Measurements from ENCODE around the gene SLC39A10. TPM values are rescaled to one million over a fixed set of nuclear protein-coding genes. Genes with fewer than 3 reads are reported as not detected.
"Not testable (repeated sequence)": the region's sequence is repeated elsewhere in the genome, so short reads cannot be mapped to it uniquely, and the experiment has no call there.

SLC39A10 gene
- total and polyA plus RNA-seq, 2 experiments from 2014 or later, result 48.0 to 82.6 TPM

GRCh38 chr2:195682077-195682476 lies 25.1 kb downstream of the SLC39A10 start:
- H2AFZ ChIP-seq, result no peak overlapping the region
- H3K9me3 ChIP-seq (ENCODE audit: low read depth), result no peaks in the 10 kb centered on the region
- H4K20me1 ChIP-seq (ENCODE audit: insufficient read depth), result no peaks in the 10 kb centered on the region
- no peak overlapping the region for H3K4me3 ChIP-seq
- WGBS, 2 experiments (ENCODE audit: low coverage in 1 of 2, low lambda C conversion rate in 2 of 2, missing lambda C conversion rate in 2 of 2), result 95 to 100% methylated on average over 1 of the region's 1 CpG
- no peaks in the 10 kb centered on the region for H3F3A ChIP-seq (ENCODE audit: insufficient read depth)
- no peak overlapping the region for H3K9ac ChIP-seq
- no peak for DNase-seq
- H3K36me3 ChIP-seq (ENCODE audit: low read depth), result peaks cover 22% of the 10 kb centered on the region
- no peaks in the 10 kb centered on the region for H3K27me3 ChIP-seq (replicated peaks; ENCODE audit: insufficient read depth)
- no peak overlapping the region for H3K27ac ChIP-seq
- no peak overlapping the region for H3K4me2 ChIP-seq (ENCODE audit: unreplicated experiment)
- TF ChIP-seq EZH2phosphoT487 (IDR thresholded peaks at IDR 0.05; ENCODE audit: insufficient read depth, low read depth) (no peak), EZH2 (IDR thresholded peaks at IDR 0.05; ENCODE audit: insufficient read depth, poor library complexity, severe bottlenecking) (no peak)
- peaks cover 73% of the 10 kb centered on the region for H3K79me2 ChIP-seq (ENCODE audit: insufficient read depth)
- in situ Hi-C loops (cut with MboI), result no loop called here
- peaks cover 7% of the 10 kb centered on the region; the same call in 1 of the 2 replicates for H3K4me1 ChIP-seq (ENCODE audit: insufficient read depth)
- no peaks in the 10 kb centered on the region for H3K9me2 ChIP-seq (ENCODE audit: insufficient read depth)

DNA sequence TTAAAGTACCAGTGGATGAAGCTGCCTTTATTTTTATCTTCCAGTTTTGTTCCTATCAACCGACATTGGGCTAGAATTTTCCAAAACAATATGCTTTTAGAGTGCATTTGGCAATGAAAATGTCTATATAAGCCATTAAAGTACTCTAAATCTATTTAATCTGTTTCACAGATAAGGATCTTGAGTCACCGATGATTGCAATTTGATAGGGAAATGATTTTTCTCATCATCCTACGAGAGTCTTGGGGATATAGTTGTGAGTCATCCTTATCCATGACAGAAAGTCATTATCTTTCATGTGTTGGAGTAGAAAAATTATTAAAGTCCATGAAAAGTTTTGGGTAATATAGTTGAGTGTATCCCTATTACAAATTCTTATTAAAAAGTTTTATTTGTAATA lies 26.1 kb downstream of the SLC39A10 start:
- H3K9ac ChIP-seq, result no peak overlapping the region
- H3K36me3 ChIP-seq (ENCODE audit: low read depth), result peaks cover 26% of the 10 kb centered on the region
- no peak overlapping the region for H3K4me2 ChIP-seq (ENCODE audit: unreplicated experiment)
- H3K27me3 ChIP-seq (replicated peaks; ENCODE audit: insufficient read depth), result no peaks in the 10 kb centered on the region
- H3F3A ChIP-seq (ENCODE audit: insufficient read depth), result no peaks in the 10 kb centered on the region
- H2AFZ ChIP-seq, result no peak overlapping the region
- no peaks in the 10 kb centered on the region for H3K9me3 ChIP-seq (ENCODE audit: low read depth)
- H3K4me1 ChIP-seq (ENCODE audit: insufficient read depth), result peaks cover 7% of the 10 kb centered on the region; the same call in 1 of the 2 replicates
- no peak overlapping the region for H3K27ac ChIP-seq
- in situ Hi-C loops (cut with MboI), result no loop called here
- H3K79me2 ChIP-seq (ENCODE audit: insufficient read depth), result peaks cover 71% of the 10 kb centered on the region
- no peaks in the 10 kb centered on the region for H3K9me2 ChIP-seq (ENCODE audit: insufficient read depth)
- WGBS, 2 experiments (ENCODE audit: low coverage in 1 of 2, low lambda C conversion rate in 2 of 2, missing lambda C conversion rate in 2 of 2), result 66 to 70% methylated on average over 3 of the region's 3 CpGs
- no peaks in the 10 kb centered on the region for H4K20me1 ChIP-seq (ENCODE audit: insufficient read depth)
- H3K4me3 ChIP-seq, result no peak overlapping the region
- no peak for DNase-seq
- no peak for TF ChIP-seq EZH2phosphoT487 (IDR thresholded peaks at IDR 0.05; ENCODE audit: insufficient read depth, low read depth)
- TF ChIP-seq EZH2 (IDR thresholded peaks at IDR 0.05; ENCODE audit: insufficient read depth, poor library complexity, severe bottlenecking), result no peak

DNA sequence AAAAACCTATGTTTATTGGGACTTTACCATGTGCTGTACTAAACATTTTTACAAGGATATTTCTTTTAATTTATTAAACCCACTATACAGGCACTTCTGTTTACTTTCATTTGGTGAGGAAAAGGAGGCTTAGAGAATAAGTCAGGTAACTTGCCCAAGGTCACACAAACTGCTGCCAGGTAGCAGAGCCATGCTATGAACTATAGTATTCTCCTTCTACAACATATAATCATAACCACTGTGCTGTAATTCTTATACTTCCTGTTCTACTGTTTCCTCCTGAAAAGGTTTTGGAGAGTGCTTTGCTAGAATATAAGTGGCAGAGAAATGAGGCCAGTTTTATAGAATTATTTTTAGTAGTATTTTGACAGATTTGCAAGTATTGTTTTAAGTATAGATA lies 29.5 kb downstream of the SLC39A10 start:
- Histone ChIP-seq H3K9me2 (ENCODE audit: insufficient read depth) (no peaks in the 10 kb centered on the region), H3K36me3 (ENCODE audit: low read depth) (peaks cover 17% of the 10 kb centered on the region; the same call in 1 of the 2 replicates), H3F3A (ENCODE audit: insufficient read depth) (0 out of 2 replicates have a peak, but pooled peaks cover 2% of the 10 kb centered on the region), H3K79me2 (ENCODE audit: insufficient read depth) (peaks cover 73% of the 10 kb centered on the region), H3K9me3 (ENCODE audit: low read depth) (no peaks in the 10 kb centered on the region), H4K20me1 (ENCODE audit: insufficient read depth) (no peaks in the 10 kb centered on the region), H3K9ac (no peak overlapping the region), H3K27ac (no peak overlapping the region), H3K27me3 (replicated peaks; ENCODE audit: insufficient read depth) (no peaks in the 10 kb centered on the region), H2AFZ (no peak overlapping the region), H3K4me2 (ENCODE audit: unreplicated experiment) (no peak overlapping the region), H3K4me1 (ENCODE audit: insufficient read depth) (peaks cover 7% of the 10 kb centered on the region; the same call in 1 of the 2 replicates), H3K4me3 (no peak overlapping the region)
- no peak for DNase-seq
- TF ChIP-seq EZH2 (IDR thresholded peaks at IDR 0.05; ENCODE audit: insufficient read depth, poor library complexity, severe bottlenecking), result no peak
- TF ChIP-seq EZH2phosphoT487 (IDR thresholded peaks at IDR 0.05; ENCODE audit: insufficient read depth, low read depth), result no peak
- in situ Hi-C loops (cut with MboI), result no loop called here

DNA sequence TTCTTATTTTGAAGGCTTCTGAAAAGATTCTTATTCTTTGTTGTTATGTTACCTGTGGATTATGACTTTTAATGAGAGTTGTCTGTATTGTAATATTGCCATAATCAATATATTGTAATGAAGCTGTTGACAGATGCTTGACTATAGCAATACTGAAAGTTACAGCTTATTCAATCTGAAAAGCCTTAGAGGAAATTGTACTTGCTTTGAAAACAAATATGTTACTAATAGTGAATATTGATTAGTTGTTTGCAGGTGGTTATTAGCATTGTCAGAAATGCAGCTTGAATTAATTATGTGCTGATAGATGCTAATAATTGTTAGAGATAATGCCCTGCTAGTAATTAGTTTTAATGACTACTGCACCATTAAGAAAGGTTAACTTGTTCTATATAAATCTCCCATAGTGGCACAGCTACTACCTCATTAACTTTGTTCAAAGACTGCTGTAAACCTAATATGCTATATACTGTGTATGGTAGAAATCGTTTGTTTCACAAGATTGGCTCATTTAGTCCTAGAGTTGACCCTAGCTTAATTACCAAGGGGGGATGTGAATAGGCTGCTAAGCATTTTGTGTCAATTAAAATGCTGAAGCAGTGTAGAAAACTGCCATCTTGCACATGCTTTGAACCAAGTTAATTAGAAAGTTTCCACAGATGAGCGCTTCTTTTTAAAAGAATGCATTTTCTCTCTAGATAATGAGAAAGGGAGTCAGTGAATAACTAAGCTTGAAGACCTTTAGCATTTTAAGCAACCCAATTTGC lies 30.5 kb downstream of the SLC39A10 start:
- in situ Hi-C loops (cut with MboI), result no loop called here

DNA sequence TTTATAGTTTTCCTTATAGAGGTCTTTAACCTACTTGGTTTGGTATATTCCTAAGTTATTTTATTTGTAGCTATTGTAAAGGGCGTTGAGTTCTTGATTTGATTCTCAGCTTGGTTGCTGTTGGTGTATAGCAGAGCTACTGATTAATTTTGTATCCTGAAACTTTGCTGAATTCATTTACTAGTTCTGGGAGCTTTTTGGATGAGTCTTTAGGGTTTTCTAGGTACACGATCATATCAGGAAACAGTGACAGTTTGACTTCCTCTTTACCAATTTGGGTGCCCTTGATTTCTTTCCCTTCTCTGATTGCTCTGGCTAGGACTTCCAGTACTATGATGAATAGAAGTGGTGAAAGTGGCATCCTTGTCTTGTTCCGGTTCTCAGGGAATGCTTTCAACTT lies 35.5 kb downstream of the SLC39A10 start:
- H3K27me3 ChIP-seq (replicated peaks; ENCODE audit: insufficient read depth); H2AFZ ChIP-seq; DNase-seq; H3K4me3 ChIP-seq; H3K27ac ChIP-seq; H3K9ac ChIP-seq; H3F3A ChIP-seq (ENCODE audit: insufficient read depth); H3K9me3 ChIP-seq (ENCODE audit: low read depth); H3K9me2 ChIP-seq (ENCODE audit: insufficient read depth); H3K4me1 ChIP-seq (ENCODE audit: insufficient read depth); H3K36me3 ChIP-seq (ENCODE audit: low read depth); H4K20me1 ChIP-seq (ENCODE audit: insufficient read depth); H3K4me2 ChIP-seq (ENCODE audit: unreplicated experiment); in situ Hi-C loops (cut with MboI): not testable (repeated sequence)
- H3K79me2 ChIP-seq (ENCODE audit: insufficient read depth), result peaks cover 97% of the 10 kb centered on the region
- WGBS, 2 experiments (ENCODE audit: low coverage in 1 of 2, low lambda C conversion rate in 2 of 2, missing lambda C conversion rate in 2 of 2), result 83 to 84% methylated on average over 3 of the region's 3 CpGs

More for the DNA sequence above, 30.5 kb downstream of the SLC39A10 start:
- 0 out of 2 replicates have a peak, but pooled peaks cover 2% of the 10 kb centered on the region for H3F3A ChIP-seq (ENCODE audit: insufficient read depth)
- H3K9ac ChIP-seq, result no peak overlapping the region
- no peak overlapping the region for H2AFZ ChIP-seq
- no peaks in the 10 kb centered on the region for H4K20me1 ChIP-seq (ENCODE audit: insufficient read depth)
- H3K27me3 ChIP-seq (replicated peaks; ENCODE audit: insufficient read depth), result no peaks in the 10 kb centered on the region
- no peak overlapping the region for H3K4me3 ChIP-seq
- peaks cover 80% of the 10 kb centered on the region for H3K79me2 ChIP-seq (ENCODE audit: insufficient read depth)
- DNase-seq, result no peak
- 71 to 80% methylated on average over 2 of the region's 2 CpGs for WGBS, 2 experiments (ENCODE audit: low coverage in 1 of 2, low lambda C conversion rate in 2 of 2, missing lambda C conversion rate in 2 of 2)
- peaks cover 8% of the 10 kb centered on the region; the same call in 1 of the 2 replicates for H3K36me3 ChIP-seq (ENCODE audit: low read depth)
- no peak overlapping the region for H3K27ac ChIP-seq
- no peak overlapping the region for H3K4me2 ChIP-seq (ENCODE audit: unreplicated experiment)
- no peaks in the 10 kb centered on the region for H3K9me2 ChIP-seq (ENCODE audit: insufficient read depth)
- no peaks in the 10 kb centered on the region for H3K9me3 ChIP-seq (ENCODE audit: low read depth)
- H3K4me1 ChIP-seq (ENCODE audit: insufficient read depth), result peaks cover 7% of the 10 kb centered on the region; the same call in 1 of the 2 replicates
- TF ChIP-seq EZH2 (IDR thresholded peaks at IDR 0.05; ENCODE audit: insufficient read depth, poor library complexity, severe bottlenecking) (no peak), EZH2phosphoT487 (IDR thresholded peaks at IDR 0.05; ENCODE audit: insufficient read depth, low read depth) (no peak)

Data from GM23248 (cell line).